AG04450 (cell line): ENCODE measurements around the gene KCNAB3. TPM values are rescaled to one million over a fixed set of nuclear protein-coding genes. Genes with fewer than 3 reads are reported as not detected.

Source experiments
- CTCF ChIA-PET: fragments of 300-600, 350-600 bp; formaldehyde crosslinking; extraction: SDS; loops from one replicate; lab custom pipeline; 2022; ENCODE audit warnings: antibody characterized with exemption, inconsistent platforms; lab: Charles Lee
- POLR2A ChIA-PET: fragments of 350-600 bp; formaldehyde crosslinking; extraction: SDS; loops from one replicate; lab custom pipeline; 2021; ENCODE audit warnings: antibody characterized with exemption, inconsistent platforms; lab: Yijun Ruan, JAX
- DNase-seq: peaks from one replicate; pipeline ENCODE4 v3.0.0-alpha.2; 2011; ENCODE audit warnings: low read depth, low spot score
- H3K27ac ChIP-seq: one replicate; pipeline ENCODE4 v1.5.1; 2012; ENCODE audit warnings: low read depth, low read length, control low read depth
- H3K27me3 ChIP-seq: one replicate; pipeline ENCODE4 v1.6.0; 2012; ENCODE audit warnings: low read length; ENCODE audit not compliant: control insufficient read depth, insufficient read depth
- H3K4me3 ChIP-seq: 2 replicates; pipeline ENCODE4 v1.5.1; 2011; ENCODE audit warnings: mild to moderate bottlenecking, low read depth, low read length, control low read depth
- H3K9me3 ChIP-seq: 2 replicates; pipeline ENCODE4 v1.5.1; 2012; ENCODE audit warnings: low read length; ENCODE audit not compliant: control insufficient read depth, insufficient read depth
- CTCF ChIP-seq: IDR thresholded peaks from 2 replicates; pipeline ENCODE4 v1.5.1; 2011; ENCODE audit warnings: low read depth, low read length, control low read depth, inconsistent platforms
- polyA plus RNA-seq: library from polyadenylated mRNA; depleted of rRNA; stranded (reverse); fragments of >200 nt; gene quantifications from 2 replicates; pipeline ENCODE4 v1.2.3, GENCODE V29; 2011

Gene KCNAB3
- polyA plus RNA-seq, 1 experiment, result 2.2 TPM

- H3K9me3 ChIP-seq, result no peaks in the 10 kb centered on the region
- no peak for TF ChIP-seq CTCF
- no peaks in the 10 kb centered on the region for H3K27me3 ChIP-seq
- no peak overlapping the region for H3K27ac ChIP-seq
- POLR2A ChIA-PET, result interaction anchor here (0.6 kb wide), 1 partner anchor 507 kb away, joined by 3 read pairs; the partner anchor contains the start of gene TMEM256
- no peak overlapping the region for H3K4me3 ChIP-seq
- CTCF ChIA-PET, result interaction anchor here (0.9 to 4.2 kb wide), 3 partner anchors 76 to 130 kb away, joined by 3 to 38 read pairs (median 8); no protein-coding TSS in a partner anchor
- DNase-seq, result no peak
These were observed 18.9 kb downstream of the KCNAB3 start for GRCh38 chr17:7910711-7911110.

GRCh38 chr17:7910281-7910680, 19.4 kb downstream of the KCNAB3 start:
- Histone ChIP-seq H3K9me3 (no peaks in the 10 kb centered on the region), H3K4me3 (no peak overlapping the region), H3K27ac (no peak overlapping the region), H3K27me3 (no peaks in the 10 kb centered on the region)
- DNase-seq, result no peak
- no peak for TF ChIP-seq CTCF
- CTCF ChIA-PET, result interaction anchor here (0.9 to 4.2 kb wide), 3 partner anchors 77 to 131 kb away, joined by 3 to 38 read pairs (median 8); no protein-coding TSS in a partner anchor
- POLR2A ChIA-PET, result interaction anchor here (0.6 kb wide), 1 partner anchor 507 kb away, joined by 3 read pairs; the partner anchor contains the start of gene TMEM256

GRCh38 chr17:7909089-7909488, 20.6 kb downstream of the KCNAB3 start:
- no peak overlapping the region for H3K4me3 ChIP-seq
- TF ChIP-seq CTCF, result no peak
- POLR2A ChIA-PET, result no interaction called here
- DNase-seq, result no peak
- CTCF ChIA-PET, result interaction anchor here (0.6 kb wide), 1 partner anchor 47 kb away, joined by 5 read pairs; no protein-coding TSS in a partner anchor
- no peaks in the 10 kb centered on the region for H3K9me3 ChIP-seq
- H3K27ac ChIP-seq, result no peak overlapping the region
- no peaks in the 10 kb centered on the region for H3K27me3 ChIP-seq

GRCh38 chr17:7903154-7904103, 26.2 kb downstream of the KCNAB3 start:
- Histone ChIP-seq H3K27me3 (no peaks in the 10 kb centered on the region), H3K27ac (no peak overlapping the region), H3K4me3 (no peak overlapping the region), H3K9me3 (no peaks in the 10 kb centered on the region)
- POLR2A ChIA-PET, result no interaction called here
- no peak for TF ChIP-seq CTCF
- CTCF ChIA-PET, result interaction anchor here (0.7 kb wide), 1 partner anchor 86 kb away, joined by 3 read pairs; no protein-coding TSS in a partner anchor
- no peak for DNase-seq
